Esophagus mucosa (tissue), 1 donor: ENCODE data around the gene GRB10. TPM values are rescaled to one million over a fixed set of nuclear protein-coding genes. Genes with fewer than 3 reads are reported as not detected.
A peak's percentile ranks its signal among the peaks of the same experiment; 100 is the strongest.

Experiments
- ATAC-seq: fragments of 200-7000 bp; cut with Tn5 transposase; one replicate; pipeline ENCODE4 v1.9.1; 2020
- total RNA-seq: library from RNA; stranded (reverse); gene quantifications from one replicate; pipeline ENCODE4 v1.2.4, GENCODE V29; 2023
- donor health status: DM: yes; HTN: yes; CAD: no.

Gene GRB10
- total RNA-seq, 1 donor from 2014 or later: 14.2 TPM

DNA sequence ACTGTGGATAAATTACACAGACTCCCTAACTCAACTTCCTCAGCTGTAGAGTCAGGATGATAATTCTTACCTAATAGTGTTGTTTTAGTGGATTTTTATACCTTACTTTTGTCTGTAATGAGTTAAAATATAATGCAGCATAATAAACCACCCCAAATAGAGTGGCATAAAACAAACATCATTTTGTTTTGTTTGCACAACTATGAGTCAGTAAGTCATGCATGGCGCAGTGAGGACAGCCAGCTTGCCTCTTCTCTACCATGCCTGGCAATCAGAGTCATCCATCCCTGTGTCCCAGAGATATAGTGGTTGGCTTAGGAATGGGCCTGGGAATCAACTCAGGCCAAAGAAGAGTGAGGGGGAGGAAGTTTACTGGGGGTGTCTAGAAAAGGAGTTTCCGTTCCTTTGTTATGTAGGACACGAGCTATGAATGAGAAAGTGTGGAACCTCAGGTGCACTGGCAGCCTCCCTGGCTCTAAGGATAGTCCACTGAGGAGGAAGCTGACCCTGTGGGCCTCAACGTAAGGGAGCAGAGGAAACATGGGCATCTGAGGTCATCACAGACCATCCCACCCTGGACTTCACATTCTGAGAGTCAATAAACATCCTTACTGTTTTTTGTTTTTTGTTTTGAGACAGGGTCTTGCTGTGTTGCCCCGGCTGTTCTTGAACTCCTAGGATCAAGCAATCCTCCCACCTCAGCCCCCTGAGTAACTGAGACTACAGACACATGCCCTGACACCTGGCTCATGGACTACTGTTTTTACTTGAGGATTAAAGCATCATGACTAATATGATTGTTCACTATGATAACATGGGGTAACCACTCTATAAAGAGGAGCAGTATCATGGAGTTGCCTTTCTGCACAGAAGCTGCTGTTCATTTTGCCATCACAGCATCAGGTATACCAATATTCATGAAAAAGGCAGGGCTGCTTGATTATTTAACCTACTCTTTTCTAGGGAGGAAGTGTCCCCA, 21.0 kb upstream of the GRB10 start:
- peak; percentile 30 for ATAC-seq

- ATAC-seq: no peak
Measured at GRCh38 chr7:50801907-50802306, 19.2 kb upstream of the GRB10 start.

DNA sequence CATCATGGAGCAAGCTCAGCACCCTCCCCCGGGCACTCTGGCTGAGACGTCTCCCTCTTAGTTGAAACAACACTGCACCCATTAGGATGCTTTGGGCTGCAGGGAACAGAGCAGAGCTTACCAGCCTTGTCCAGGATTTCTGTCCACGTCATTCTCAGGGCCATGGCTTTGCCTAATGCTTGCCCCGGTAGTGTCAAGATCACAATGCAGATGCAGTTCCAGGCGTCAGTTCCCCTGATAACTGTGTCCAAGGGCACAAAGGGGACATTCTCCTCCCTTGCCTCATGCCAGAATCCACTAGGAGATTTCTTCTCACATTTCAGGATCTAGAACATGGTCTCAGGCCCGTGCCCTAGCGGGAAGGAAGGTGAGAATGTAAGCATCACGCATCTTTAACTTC, 17.2 kb upstream of the GRB10 start:
- ATAC-seq: no peak

DNA sequence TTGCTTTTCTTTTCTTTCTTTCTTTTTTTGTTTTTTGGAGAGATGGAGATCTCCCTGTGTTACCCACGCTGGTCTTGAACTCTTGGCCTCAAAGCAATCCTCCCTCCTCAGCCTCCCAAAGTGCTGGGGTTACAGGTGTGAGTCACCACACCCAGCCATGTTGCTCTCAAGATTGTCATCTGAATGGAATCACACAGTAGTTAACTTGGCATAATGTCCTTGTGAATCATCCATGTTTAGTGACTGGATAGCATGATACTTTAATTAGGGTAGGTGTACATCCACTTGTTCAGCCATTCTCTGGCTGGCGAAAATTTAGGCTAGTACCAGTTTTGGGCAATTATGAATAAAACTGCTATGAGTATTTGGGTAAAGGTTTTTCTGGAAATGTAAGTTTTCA, 15.4 kb upstream of the GRB10 start:
- no peak for ATAC-seq

- ATAC-seq: no peak
Measured at GRCh38 chr7:50795831-50796230, 13.1 kb upstream of the GRB10 start.

GRCh38 chr7:50795253-50795652, 12.6 kb upstream of the GRB10 start:
- no peak for ATAC-seq

DNA sequence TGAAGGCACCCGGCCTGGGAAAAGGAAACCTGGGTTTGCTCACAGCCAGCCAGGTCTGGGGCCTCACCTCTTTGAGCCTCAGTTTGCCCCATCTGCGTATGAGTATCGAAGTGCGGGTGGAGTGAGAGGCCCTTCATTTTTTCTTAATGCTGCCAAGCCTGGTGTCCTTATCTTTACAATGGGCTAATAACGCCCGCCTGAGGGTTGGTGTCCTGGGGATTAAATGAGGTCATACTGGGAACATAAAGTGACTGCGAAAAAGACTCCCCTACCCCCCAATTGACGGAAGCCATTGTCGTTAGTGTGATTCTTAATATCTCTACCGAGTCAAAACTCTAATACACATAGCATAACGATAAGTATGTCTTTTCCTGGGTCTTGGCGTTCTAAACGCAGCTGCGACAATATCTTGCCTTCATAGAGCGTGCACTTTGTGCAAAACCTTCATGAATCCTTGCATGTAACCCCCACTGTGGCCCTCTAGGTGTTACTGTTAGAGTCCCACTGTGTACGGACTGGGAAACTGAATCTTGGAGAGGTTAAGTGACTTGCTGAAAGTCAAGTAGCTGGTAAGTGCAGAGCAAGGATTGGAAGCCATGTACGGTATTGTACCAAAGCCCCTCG, 11.4 kb upstream of the GRB10 start:
- ATAC-seq: no peak

- peak; percentile 68 for ATAC-seq
Measured at GRCh38 chr7:50793120-50793946, 10.6 kb upstream of the GRB10 start.

- ATAC-seq: no peak
Measured at GRCh38 chr7:50792342-50793119, 9.8 kb upstream of the GRB10 start.

DNA sequence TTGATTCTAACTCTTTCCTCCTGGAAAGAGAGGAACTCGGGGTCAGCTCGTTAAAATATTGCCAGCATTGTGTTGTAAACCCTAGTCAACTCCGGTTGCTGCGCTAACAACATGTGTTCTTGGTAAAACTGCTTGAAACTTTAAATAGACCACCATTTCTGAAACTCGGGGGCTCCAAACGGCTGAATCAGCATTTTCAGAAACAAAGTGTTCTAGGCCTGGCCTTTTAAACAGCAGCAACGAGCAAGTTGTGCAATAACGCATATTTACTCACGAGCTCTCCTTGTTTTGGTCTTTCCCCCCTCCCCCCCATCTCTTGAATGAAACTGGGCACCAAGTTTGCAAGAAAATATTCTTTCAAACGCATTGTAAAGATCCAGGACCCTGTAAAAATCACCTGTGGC, 9.2 kb upstream of the GRB10 start:
- ATAC-seq: no peak

DNA sequence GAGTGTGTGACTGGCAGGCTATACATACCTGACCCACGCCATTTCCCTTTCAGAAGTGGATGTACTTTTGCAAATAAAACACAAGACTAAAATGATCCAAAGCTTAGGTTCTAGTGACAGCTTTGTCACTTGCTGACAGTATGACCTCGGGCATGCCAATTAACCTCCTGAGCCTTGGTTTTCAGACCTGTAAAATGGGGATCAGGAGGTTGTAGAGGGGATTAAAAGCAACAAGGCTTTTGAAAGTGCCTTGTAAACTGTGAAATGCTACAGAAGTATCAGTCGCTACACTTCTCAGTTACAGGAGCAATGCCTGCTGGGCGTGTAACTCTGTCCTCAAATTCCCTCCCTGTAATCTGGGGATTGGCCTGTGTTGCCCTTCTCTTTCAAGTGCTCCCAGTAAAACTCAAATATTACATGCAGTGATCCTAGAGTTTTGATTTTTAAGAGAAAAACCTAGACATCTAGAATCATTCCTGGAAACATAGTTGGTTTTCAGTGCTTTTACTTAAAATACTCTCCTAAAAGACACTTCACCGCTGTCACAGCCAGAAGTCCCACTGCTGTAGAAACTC, 8.8 kb upstream of the GRB10 start:
- no peak for ATAC-seq

- no peak for ATAC-seq
Measured at GRCh38 chr7:50790381-50790780, 7.7 kb upstream of the GRB10 start.

GRCh38 chr7:50788382-50788781, 5.7 kb upstream of the GRB10 start:
- ATAC-seq: no peak

GRCh38 chr7:50787825-50788224, 5.1 kb upstream of the GRB10 start:
- ATAC-seq: no peak

DNA sequence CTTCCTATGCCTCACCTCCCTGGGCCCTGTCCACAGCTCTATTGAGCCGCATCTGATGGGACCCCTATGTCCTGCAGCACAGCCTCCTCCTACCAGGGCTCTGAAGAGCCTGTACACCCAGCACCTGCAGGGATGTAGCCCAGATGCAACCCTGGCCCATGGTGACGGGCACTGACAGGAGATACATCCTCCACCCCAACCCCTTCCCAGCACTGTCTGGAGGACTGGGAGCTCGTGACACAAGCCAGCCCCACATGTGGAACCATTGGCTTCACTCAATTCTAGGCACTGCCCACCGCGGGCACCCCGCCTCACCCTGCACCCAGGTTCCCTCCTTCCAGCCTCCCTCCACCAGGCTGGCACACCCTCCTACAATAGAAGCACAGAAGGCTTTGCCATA, 2.6 kb upstream of the GRB10 start:
- ATAC-seq: no peak

- ATAC-seq: no peak
Measured at GRCh38 chr7:50783801-50784507, 1.3 kb upstream of the GRB10 start.

- ATAC-seq: no peak
Measured at GRCh38 chr7:50783303-50783702, 607 bp upstream of the GRB10 start.

GRCh38 chr7:50781381-50782293, 1.1 kb downstream of the GRB10 start:
- no peak for ATAC-seq

DNA sequence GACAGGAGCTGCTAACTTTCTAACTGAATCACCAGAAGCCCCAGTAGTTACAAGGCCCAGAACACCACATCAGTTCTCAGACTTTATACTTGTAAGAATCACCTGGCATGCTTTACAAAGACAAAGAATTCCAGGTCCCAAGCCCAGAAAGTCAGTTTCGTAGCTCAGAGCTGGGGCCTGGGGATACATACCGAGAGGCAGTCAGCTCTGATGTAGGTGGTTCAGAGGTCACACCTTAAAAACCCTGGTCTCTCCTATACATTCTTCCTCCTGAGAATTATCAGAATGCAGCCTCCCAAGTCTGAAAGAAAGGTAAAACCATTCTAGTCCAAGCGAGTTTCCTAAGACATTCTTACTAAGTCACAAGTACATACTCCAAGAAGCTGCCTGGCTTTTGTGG, 2.3 kb downstream of the GRB10 start:
- ATAC-seq: no peak

DNA sequence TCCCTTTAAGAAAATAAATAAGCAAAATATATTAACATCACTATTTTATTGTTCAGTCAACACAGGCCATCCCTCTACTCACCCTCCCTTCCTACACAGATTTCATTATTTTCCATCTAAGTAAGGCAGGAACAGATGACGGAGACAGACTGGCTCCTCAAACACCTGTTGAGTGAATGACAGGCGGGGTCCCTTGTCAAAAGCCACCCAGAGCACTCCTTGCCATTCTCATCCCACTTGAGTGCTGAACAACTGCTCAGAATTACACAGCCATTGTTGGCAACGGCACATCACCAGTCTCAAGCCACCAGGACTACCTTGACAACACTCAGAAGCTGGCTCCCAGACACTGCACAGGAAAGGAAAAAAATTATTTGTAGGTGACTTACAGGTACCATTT, 3.3 kb downstream of the GRB10 start:
- no peak for ATAC-seq
